DND-41 (cell line): Measurements from ENCODE around the gene UBL3.

ENCODE experiments used
- ATAC-seq: fragments of 200-7000 bp; cut with Tn5 transposase; 3 replicates; pipeline ENCODE4 v1.9.1; 2021; ENCODE audit warnings: low read depth; ENCODE audit not compliant: insufficient read depth
- DNase-seq: peaks from one replicate; pipeline ENCODE4 v3.0.0-alpha.2; 2020
- H2AFZ ChIP-seq: 2 replicates; pipeline ENCODE4 v1.6.0; 2012; ENCODE audit warnings: low read depth, low read length
- H3K27ac ChIP-seq: 2 replicates; pipeline ENCODE4 v1.5.1; 2012; ENCODE audit warnings: low read length, inconsistent platforms
- H3K27me3 ChIP-seq: fragments of 200-600 bp; sonication (generic); 2 replicates; pipeline ENCODE4 v1.6.0; 2012; ENCODE audit warnings: low read length, mild to moderate bottlenecking, inconsistent platforms; ENCODE audit not compliant: insufficient read depth, poor library complexity
- H3K36me3 ChIP-seq: 2 replicates; pipeline ENCODE4 v1.5.1; 2012; ENCODE audit warnings: low read length, inconsistent platforms; ENCODE audit not compliant: insufficient read depth
- H3K4me1 ChIP-seq: 2 replicates; pipeline ENCODE4 v1.5.1; 2012; ENCODE audit warnings: mild to moderate bottlenecking, low read length; ENCODE audit not compliant: insufficient read depth
- H3K4me2 ChIP-seq: 2 replicates; pipeline ENCODE4 v1.6.0; 2012; ENCODE audit warnings: mild to moderate bottlenecking, moderate library complexity, low read length, inconsistent platforms; ENCODE audit not compliant: insufficient read depth
- H3K4me3 ChIP-seq, 2 experiments: fragments of 200-600 bp in 1 of 2; shearing (Covaris generic) in 1 of 2; 2 replicates each; pipeline ENCODE4 v1.5.1; 2012 to 2016; ENCODE audit warnings: inconsistent platforms in 2 of 2, low read length in 2 of 2, mild to moderate bottlenecking in 2 of 2, low read depth in 1 of 2, moderate library complexity in 1 of 2
- H3K79me2 ChIP-seq: 2 replicates; pipeline ENCODE4 v1.6.0; 2012; ENCODE audit warnings: low read length, inconsistent platforms; ENCODE audit not compliant: insufficient read depth
- H3K9ac ChIP-seq: 2 replicates; pipeline ENCODE4 v1.6.0; 2012; ENCODE audit warnings: low read depth, mild to moderate bottlenecking, inconsistent platforms, low read length, moderate library complexity
- H3K9me3 ChIP-seq: 2 replicates; pipeline ENCODE4 v1.5.1; 2012; ENCODE audit warnings: low read length, moderate library complexity, mild to moderate bottlenecking, inconsistent platforms; ENCODE audit not compliant: insufficient read depth, severe bottlenecking
- H4K20me1 ChIP-seq: 2 replicates; pipeline ENCODE4 v1.6.0; 2012; ENCODE audit warnings: low read length; ENCODE audit not compliant: insufficient read depth
- EZH2 ChIP-seq: IDR thresholded peaks from 3 replicates; pipeline ENCODE4 v1.6.1; 2012; ENCODE audit warnings: borderline replicate concordance, low read depth, mild to moderate bottlenecking, moderate library complexity, low read length, inconsistent platforms; ENCODE audit not compliant: severe bottlenecking
- TF ChIP-seq, protein P1 (sequence below): IDR thresholded peaks from 2 replicates; pipeline ENCODE4 v1.5.1; 2012; ENCODE audit warnings: borderline replicate concordance, low read length, moderate library complexity, mild to moderate bottlenecking; ENCODE audit not compliant: poor library complexity, severe bottlenecking; ENCODE audit errors: extremely low read depth

Gene UBL3

DNA sequence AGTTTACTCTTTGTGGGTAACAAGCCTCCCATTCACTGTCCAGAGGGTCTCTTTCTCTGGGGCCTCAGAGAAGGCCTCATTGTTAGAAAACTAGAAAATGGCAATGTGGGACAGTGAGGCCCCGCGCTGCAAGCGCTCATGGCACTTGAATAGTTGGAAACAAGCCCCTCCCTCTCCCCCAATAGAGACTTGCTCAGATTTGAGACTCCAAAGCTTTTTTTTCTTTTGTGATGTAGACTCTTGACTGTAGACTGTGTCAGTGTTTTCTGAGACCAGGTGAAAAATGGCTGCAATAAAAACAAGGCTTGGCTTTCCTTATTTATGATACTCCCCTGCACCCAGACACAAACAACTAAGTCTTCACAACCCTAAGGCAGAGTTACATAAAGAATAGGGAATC lies 38.7 kb upstream of the UBL3 start:
- H3K4me3 ChIP-seq: no peak overlapping the region
- H3K27ac ChIP-seq: no peak overlapping the region
- TF ChIP-seq, protein P1, sequence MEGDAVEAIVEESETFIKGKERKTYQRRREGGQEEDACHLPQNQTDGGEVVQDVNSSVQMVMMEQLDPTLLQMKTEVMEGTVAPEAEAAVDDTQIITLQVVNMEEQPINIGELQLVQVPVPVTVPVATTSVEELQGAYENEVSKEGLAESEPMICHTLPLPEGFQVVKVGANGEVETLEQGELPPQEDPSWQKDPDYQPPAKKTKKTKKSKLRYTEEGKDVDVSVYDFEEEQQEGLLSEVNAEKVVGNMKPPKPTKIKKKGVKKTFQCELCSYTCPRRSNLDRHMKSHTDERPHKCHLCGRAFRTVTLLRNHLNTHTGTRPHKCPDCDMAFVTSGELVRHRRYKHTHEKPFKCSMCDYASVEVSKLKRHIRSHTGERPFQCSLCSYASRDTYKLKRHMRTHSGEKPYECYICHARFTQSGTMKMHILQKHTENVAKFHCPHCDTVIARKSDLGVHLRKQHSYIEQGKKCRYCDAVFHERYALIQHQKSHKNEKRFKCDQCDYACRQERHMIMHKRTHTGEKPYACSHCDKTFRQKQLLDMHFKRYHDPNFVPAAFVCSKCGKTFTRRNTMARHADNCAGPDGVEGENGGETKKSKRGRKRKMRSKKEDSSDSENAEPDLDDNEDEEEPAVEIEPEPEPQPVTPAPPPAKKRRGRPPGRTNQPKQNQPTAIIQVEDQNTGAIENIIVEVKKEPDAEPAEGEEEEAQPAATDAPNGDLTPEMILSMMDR: no peak
- TF ChIP-seq EZH2: no peak
- ATAC-seq: no peak
- H3K4me1 ChIP-seq: no peaks in the 10 kb centered on the region
- peaks cover 8% of the 10 kb centered on the region for H3K27me3 ChIP-seq
- H3K79me2 ChIP-seq: no peaks in the 10 kb centered on the region
- H3K9me3 ChIP-seq: no peaks in the 10 kb centered on the region
- H3K9ac ChIP-seq: no peak overlapping the region
- DNase-seq: no peak
- no peaks in the 10 kb centered on the region for H3K36me3 ChIP-seq
- no peaks in the 10 kb centered on the region for H4K20me1 ChIP-seq
- H3K4me2 ChIP-seq: no peak overlapping the region
- no peak overlapping the region for H2AFZ ChIP-seq

DNA sequence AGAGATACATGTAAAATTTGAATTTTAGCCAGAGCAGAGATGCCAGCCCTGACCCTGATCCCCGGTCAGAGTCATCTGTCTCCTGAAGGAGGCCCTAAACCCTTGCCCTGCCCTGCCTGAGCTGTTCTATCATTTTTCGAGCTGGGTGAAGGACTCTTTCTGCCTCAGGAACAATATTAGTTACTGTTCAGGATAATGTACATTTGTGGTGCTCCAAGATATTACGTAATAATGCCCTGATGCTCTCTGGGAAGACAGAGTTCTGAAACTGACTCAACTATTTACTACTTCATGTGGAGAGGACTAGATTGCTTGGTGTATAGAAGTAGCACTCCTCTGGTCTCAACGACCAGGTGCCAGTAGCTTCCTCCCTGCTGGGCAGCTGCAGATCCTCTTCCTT lies 37.9 kb upstream of the UBL3 start:
- Histone ChIP-seq H3K79me2 (no peaks in the 10 kb centered on the region), H4K20me1 (no peaks in the 10 kb centered on the region), H2AFZ (no peak overlapping the region), H3K4me2 (no peak overlapping the region), H3K9ac (no peak overlapping the region), H3K27me3 (peaks cover under 1% of the 10 kb centered on the region), H3K4me3 (no peak overlapping the region), H3K4me1 (no peaks in the 10 kb centered on the region), H3K36me3 (no peaks in the 10 kb centered on the region), H3K9me3 (no peaks in the 10 kb centered on the region), H3K27ac (no peak overlapping the region)
- no peak for TF ChIP-seq EZH2
- TF ChIP-seq, protein P1: no peak
- no peak for DNase-seq
- ATAC-seq: no peak

- no peak overlapping the region for H3K4me2 ChIP-seq
- H3K27ac ChIP-seq: no peak overlapping the region
- DNase-seq (no peak), ATAC-seq (no peak)
- no peak overlapping the region for H3K4me3 ChIP-seq
- no peaks in the 10 kb centered on the region for H3K4me1 ChIP-seq
- no peaks in the 10 kb centered on the region for H3K27me3 ChIP-seq
- H2AFZ ChIP-seq: no peak overlapping the region
- no peak for TF ChIP-seq EZH2
- TF ChIP-seq, protein P1: no peak
- no peak overlapping the region for H3K9ac ChIP-seq
- no peaks in the 10 kb centered on the region for H4K20me1 ChIP-seq
- no peaks in the 10 kb centered on the region for H3K79me2 ChIP-seq
- H3K9me3 ChIP-seq: no peaks in the 10 kb centered on the region
- H3K36me3 ChIP-seq: no peaks in the 10 kb centered on the region
Observed at GRCh38 chr13:29887686-29888085, 37.3 kb upstream of the UBL3 start.

- no peak for ATAC-seq
- Histone ChIP-seq H2AFZ (no peak overlapping the region), H3K9me3 (no peaks in the 10 kb centered on the region), H3K79me2 (no peaks in the 10 kb centered on the region), H3K27me3 (no peaks in the 10 kb centered on the region), H3K4me1 (no peaks in the 10 kb centered on the region), H3K9ac (no peak overlapping the region), H3K36me3 (no peaks in the 10 kb centered on the region), H3K4me2 (no peak overlapping the region), H3K4me3 (no peak overlapping the region), H3K27ac (no peak overlapping the region), H4K20me1 (no peaks in the 10 kb centered on the region)
- TF ChIP-seq, protein P1: no peak
- no peak for TF ChIP-seq EZH2
- DNase-seq: no peak
Observed at GRCh38 chr13:29887030-29887557, 36.7 kb upstream of the UBL3 start.
